Fibroblast of the conjunctiva (primary cell): ENCODE measurements around the gene EEFSEC.

Experiments used
- DNase-seq: peaks from one replicate; pipeline ENCODE4 v3.0.0-alpha.2; 2010; ENCODE audit warnings: low read depth

The EEFSEC gene

DNA sequence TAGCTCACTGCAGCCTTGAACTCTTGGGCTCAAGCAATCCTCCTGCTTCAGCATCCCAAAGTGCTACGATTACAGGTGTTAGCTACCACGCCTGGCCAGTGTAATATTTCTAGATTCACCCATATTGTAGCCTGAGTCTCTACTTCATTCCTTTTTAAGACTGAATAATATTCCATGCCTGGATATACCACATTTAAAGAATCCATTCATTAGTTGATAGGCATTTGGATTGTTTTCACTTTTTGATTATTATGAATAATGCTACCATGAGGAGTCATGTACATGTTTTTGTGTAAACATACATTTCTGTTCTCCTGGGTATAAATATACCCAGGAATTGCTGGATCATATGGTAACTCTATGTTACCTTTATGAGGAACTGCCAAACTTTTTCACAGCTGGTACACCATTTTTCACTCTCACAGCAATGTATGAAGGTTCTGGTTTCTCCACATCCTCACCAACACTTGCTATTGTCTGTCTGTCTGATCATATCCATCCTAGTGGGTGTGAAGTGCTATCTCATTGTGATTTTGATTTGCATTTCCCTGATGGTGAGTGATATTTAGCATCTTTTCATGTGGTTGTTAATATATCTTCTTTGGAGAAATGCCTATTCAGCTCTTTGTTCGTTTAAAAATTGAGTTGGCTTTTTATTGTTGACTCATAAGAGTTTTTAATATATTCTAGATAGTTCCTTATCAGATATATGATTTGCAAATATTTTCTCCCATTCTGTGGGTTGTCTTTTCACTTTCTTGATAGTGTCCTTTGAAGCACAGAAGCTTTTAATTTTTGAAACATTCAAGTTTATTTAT, 32.6 kb downstream of the EEFSEC start:
- DNase-seq = no peak

GRCh38 chr3:128187495-128187894, 34.2 kb downstream of the EEFSEC start:
- no peak for DNase-seq

- no peak for DNase-seq
Observed at GRCh38 chr3:128188326-128188725, 35.0 kb downstream of the EEFSEC start.

- no peak for DNase-seq
Observed at GRCh38 chr3:128188956-128189355, 35.7 kb downstream of the EEFSEC start.

DNA sequence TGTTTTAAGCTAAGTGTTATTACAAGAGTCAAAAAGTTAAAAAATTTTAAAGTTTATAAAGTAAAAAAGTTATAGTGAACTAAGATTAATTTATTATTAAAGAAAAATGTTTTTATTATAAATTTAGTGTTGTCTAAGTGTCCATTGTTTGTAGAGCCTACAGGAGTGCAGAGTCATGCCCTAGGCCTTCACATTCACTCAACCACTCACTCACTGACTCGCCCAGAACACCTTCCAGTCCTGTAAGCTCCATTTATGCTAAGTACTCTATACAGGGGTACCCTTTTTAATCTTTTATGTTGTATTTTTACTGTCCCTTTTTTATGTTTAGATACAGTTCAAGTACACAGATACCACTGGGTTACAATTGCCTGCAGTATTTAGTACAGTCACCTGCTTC, 37.2 kb downstream of the EEFSEC start:
- no peak for DNase-seq

GRCh38 chr3:128192131-128192530, 38.9 kb downstream of the EEFSEC start:
- DNase-seq = no peak

GRCh38 chr3:128193168-128193567, 39.9 kb downstream of the EEFSEC start:
- DNase-seq = no peak

DNA sequence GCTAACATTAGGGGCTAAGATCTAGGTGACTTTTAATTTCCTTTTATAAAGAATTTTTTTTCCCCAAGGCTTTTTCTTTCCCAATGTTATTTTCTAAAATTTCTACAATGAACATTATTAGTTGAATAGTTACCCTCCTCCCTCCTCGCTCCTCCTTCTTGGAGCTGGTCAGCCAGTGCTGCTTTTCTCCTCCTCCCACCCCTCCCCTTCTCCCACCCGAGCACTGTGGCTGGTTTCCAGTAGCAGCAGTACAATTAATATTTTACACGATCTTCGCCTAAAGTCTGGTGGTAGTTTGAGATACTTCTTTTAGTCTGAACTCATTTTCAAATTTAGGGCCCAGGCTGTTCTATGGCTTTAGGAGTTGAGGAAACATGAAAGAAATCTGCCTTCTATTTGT, 41.6 kb downstream of the EEFSEC start:
- DNase-seq = no peak

GRCh38 chr3:128195369-128195768, 42.1 kb downstream of the EEFSEC start:
- DNase-seq = no peak

DNA sequence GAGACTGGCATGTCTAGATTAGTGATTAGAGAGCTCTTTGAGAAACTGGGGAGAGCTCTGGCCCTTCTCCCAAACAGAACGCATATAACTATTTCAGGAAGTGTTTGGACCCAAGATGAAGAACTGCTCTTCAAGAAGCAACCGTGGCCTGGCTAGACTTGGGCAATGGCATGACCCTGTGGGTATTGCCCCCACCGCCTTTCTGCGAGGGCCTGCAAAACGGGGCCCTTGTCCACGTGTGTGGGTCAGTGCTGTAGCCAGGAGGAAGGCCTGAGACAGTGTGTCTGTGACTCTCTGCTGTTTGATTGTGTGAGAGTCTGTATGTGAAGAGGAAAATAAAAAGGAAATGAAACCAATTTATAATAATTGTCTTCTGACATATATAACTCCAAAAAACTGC, 42.5 kb downstream of the EEFSEC start:
- DNase-seq = no peak

- no peak for DNase-seq
Observed at GRCh38 chr3:128196647-128197046, 43.4 kb downstream of the EEFSEC start.

DNA sequence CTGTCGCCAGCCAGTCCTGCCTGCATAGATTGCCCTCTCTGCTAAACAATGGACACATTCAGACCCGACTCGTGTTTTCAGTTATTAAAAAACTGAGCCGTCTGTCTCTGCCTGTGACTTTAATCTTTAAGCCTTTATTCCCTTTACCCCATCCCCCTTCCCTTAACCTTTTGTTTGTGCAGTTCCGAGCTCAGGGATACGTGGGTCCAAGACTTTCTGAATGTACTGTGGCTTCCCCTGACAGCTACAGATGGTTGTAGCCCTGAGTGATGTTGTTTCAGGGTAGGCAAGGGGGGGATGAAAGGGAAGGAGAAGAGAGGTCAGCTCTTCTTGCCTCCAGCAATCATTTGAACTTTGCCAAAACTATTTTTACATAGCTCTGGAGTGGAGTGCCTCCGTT, 44.6 kb downstream of the EEFSEC start:
- DNase-seq = no peak

DNA sequence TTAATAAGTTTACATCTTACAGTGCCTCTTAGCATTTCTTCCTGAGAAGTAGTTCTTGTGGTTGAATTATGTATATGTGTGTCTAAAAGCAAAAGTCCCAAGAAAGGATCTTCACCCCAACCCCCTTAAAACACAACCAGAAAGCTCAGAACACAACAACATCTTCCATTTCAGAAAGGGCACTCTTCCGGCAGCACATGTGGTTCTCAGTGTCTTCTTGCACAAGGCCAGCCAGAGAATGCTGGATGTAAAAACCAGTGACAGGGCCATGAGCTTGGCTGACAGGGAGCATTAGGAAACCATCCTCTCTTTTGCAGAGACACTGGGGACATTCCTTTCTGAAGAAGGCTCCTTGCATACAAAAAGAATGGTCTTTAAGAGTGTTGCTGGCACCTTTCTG, 45.0 kb downstream of the EEFSEC start:
- DNase-seq = no peak

DNA sequence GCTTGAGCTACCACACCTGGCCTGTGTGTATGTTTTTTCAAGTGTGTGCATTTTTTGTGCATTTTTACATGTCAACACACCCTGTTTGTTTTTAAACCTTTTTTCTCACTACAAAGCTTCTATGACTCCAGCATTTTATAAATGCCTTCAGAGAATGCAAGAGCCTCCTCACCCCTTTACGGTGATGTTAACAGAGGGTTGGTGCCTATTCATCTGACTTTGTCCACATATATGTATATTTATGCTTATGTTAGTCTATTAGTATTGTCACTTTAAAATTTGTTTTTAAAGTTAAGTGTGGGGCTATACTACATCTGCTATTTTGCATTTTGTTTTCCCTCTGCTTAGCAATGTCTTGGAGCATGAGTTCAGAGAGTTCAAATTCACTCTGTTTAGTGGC, 45.8 kb downstream of the EEFSEC start:
- DNase-seq = no peak

DNA sequence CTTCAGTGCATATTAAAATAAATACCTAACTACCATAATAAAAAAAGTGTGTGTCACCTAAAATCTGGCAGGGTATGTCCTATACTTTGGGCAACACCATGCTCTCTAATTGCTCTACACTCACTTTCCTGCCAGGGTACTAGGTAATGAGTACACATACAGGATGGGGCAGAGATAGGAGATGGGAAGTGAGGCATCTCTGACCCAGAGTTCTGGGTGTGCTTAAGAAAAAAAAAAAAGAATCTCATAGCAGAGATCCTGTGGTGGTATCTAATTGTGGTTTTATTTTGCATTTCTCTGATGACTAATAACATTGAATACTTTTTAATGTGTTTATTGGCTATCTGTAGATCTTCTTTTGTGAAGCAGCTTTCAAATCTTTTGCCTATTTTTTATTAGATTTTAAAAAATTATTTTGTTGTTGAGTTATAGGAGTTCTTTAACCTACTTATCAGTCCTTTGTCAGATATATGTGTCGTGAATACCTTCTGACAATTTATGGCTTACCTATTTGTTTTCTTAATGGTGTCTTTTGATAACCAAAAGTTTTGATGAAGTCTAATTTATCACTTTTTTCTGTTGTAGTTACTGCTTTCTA, 48.0 kb downstream of the EEFSEC start:
- no peak for DNase-seq

- no peak for DNase-seq
Observed at GRCh38 chr3:128203169-128203568, 49.9 kb downstream of the EEFSEC start.

- no peak for DNase-seq
Observed at GRCh38 chr3:128205558-128206145, 52.4 kb downstream of the EEFSEC start.

DNA sequence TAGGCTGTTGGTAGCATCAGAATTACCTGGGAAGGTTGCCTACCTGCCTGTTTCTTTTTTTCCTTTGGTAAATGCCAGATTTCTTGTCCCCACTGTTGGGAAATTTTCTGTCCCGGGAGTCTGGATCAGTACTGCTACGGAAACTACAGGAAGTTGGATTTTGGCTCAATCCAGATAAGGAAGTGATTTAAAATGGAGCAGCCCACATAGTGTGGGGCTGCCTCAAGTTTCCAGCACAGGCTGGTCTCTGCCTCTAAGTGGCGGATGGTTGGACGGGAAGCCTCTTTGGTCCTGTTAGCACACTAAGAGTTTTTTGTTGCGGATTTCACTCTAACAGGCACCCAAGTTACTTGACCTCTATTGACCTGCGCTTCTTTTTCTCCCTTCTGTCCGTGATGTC, 54.7 kb downstream of the EEFSEC start:
- DNase-seq = no peak

GRCh38 chr3:128210711-128211110, 57.4 kb downstream of the EEFSEC start:
- DNase-seq = no peak

DNA sequence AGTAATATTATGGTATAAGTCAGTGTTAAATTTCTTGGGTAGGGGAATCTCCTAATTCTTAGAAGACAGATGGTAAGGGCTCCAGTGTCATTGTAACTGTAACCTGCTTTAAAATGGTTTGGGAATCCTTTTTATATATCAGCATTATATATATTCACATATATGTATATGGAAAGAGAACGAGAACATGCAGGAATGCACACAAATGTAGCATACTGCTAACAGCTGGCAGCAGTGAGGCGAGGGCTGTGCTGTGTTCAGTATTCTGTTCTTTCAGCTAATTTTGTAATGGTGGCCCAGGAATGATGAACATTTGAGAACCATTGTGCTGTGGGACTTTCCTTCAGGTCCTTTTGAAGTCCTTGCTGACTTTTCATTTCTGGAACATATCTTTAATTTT, 60.8 kb downstream of the EEFSEC start:
- DNase-seq = no peak

DNA sequence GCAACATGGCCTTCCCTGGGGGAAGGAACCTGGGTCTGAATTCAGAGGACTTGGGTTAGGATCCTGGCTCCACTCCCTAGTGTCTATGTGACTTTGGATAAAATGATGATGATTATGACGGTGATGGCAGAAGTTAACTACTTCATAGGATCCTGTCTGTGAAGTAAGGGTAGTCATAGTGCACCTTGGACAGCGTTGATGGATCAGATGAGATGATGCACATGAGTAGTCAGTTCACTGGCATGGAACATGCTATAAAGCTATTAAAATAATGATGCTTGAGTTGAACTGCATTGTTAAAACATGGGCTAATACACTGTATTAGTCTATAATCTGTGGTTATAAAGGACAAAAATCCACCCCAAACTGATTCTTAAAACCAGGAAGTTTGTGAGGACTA, 62.0 kb downstream of the EEFSEC start:
- no peak for DNase-seq

DNA sequence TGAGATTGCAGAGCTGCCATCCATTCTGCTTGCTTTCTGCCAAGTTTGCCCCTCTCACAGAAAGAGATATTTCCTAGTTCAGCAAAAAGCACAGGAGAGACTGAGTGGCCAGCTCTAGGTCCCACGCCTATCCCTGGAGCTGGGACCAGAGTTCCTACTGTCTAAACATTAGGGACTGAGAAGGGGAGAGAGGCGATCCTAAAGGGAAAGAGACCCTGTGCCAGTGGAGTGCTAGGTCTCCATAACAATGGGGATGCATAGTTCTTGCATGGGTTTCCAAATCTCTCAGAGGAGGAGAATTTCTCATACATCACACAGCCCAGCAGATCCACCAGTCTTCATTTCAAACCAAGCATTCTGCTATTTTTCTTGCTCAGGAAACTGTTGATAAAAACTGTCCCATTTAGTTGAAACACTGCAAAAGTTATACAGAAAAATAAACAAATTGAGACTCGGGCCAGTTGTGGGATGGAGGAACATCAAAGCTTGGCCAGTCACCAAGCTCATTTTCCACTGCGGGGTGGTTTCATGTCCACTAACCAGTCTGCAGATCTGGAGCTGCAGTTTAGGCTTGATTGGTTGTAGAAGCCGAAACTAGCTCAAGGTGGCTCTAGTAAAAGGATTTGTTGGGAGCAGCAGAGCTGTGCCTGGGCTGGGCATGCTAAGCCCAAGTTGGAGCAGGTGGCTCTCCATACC, 62.7 kb downstream of the EEFSEC start:
- no peak for DNase-seq
